IgD-negative memory B cell (primary cell): Measurements from ENCODE around the gene AMBRA1. TPM values are rescaled to one million over a fixed set of nuclear protein-coding genes. Genes with fewer than 3 reads are reported as not detected.
"Not testable (repeated sequence)": the region's sequence is repeated elsewhere in the genome, so short reads cannot be mapped to it uniquely, and the experiment has no call there.

Experiments used
- H3K27ac Mint-ChIP-seq, 3 donors: one replicate each; pipeline ENCODE4 v1.8.0; 2020 to 2022; ENCODE audit warnings: mild to moderate bottlenecking in 3 of 3, mixed read lengths in 3 of 3, moderate library complexity in 1 of 3
- H3K27me3 Mint-ChIP-seq: one replicate; pipeline ENCODE4 v1.8.0; 2021; ENCODE audit warnings: mixed read lengths
- H3K36me3 Mint-ChIP-seq: one replicate; pipeline ENCODE4 v1.8.0; 2020; ENCODE audit warnings: mild to moderate bottlenecking, mixed read lengths
- H3K4me1 Mint-ChIP-seq, 3 donors: one replicate each; pipeline ENCODE4 v1.8.0; 2020 to 2022; ENCODE audit warnings: mixed read lengths in 3 of 3, mild to moderate bottlenecking in 1 of 3
- H3K4me3 Mint-ChIP-seq, 4 donors: one replicate each; pipeline ENCODE4 v1.8.0; 2020 to 2022; ENCODE audit warnings: mild to moderate bottlenecking in 4 of 4, mixed read lengths in 4 of 4, moderate library complexity in 3 of 4
- H3K9me3 Mint-ChIP-seq, 3 donors: one replicate each; pipeline ENCODE4 v1.8.0; 2020 to 2021; ENCODE audit warnings: mixed read lengths in 3 of 3, mild to moderate bottlenecking in 1 of 3
- polyA plus RNA-seq: library from polyadenylated mRNA; unstranded; fragments of 300-500 nt; fragmentation: Illumina TruSeq; gene quantifications from one replicate; pipeline ENCODE4 v1.2.3, GENCODE V29; 2021

AMBRA1 gene
- polyA plus RNA-seq, 1 donor from 2014 or later: 9.1 TPM

- Mint-ChIP-seq H3K9me3 (no peaks in the 10 kb centered on the region), H3K4me1 (no peaks in the 10 kb centered on the region), H3K27ac (no peak overlapping the region), H3K36me3 (no peaks in the 10 kb centered on the region), H3K4me3 (peak overlapping the region; percentile 48 to 51 (median 50)), H3K27me3 (peaks cover 6% of the 10 kb centered on the region)
Observed at GRCh38 chr11:46378811-46379481, 214.9 kb downstream of the AMBRA1 start.

GRCh38 chr11:46378296-46378695, 215.5 kb downstream of the AMBRA1 start:
- no peaks in the 10 kb centered on the region for H3K36me3 Mint-ChIP-seq
- no peaks in the 10 kb centered on the region for H3K4me1 Mint-ChIP-seq
- H3K27me3 Mint-ChIP-seq: peaks cover 4% of the 10 kb centered on the region
- no peaks in the 10 kb centered on the region for H3K9me3 Mint-ChIP-seq
- peak overlapping the region in 3 of 4 donors; percentile 4 to 49 (median 45) for H3K4me3 Mint-ChIP-seq
- no peak overlapping the region for H3K27ac Mint-ChIP-seq

GRCh38 chr11:46377831-46378230, 216.0 kb downstream of the AMBRA1 start:
- Mint-ChIP-seq H3K9me3 (no peaks in the 10 kb centered on the region), H3K36me3 (no peaks in the 10 kb centered on the region), H3K27ac (no peak overlapping the region), H3K4me1 (no peaks in the 10 kb centered on the region), H3K27me3 (peaks cover 4% of the 10 kb centered on the region), H3K4me3 (peak overlapping the region in 2 of 4 donors; percentile 45 to 63)

GRCh38 chr11:46377290-46377689, 216.5 kb downstream of the AMBRA1 start:
- Mint-ChIP-seq H3K4me3 (peak overlapping the region in 2 of 4 donors; percentile 45 to 63), H3K36me3 (no peaks in the 10 kb centered on the region), H3K27ac (no peak overlapping the region), H3K27me3 (peaks cover 4% of the 10 kb centered on the region), H3K4me1 (no peaks in the 10 kb centered on the region), H3K9me3 (no peaks in the 10 kb centered on the region)

- H3K9me3 Mint-ChIP-seq: no peaks in the 10 kb centered on the region
- H3K27me3 Mint-ChIP-seq: no peaks in the 10 kb centered on the region
- H3K4me1 Mint-ChIP-seq: no peaks in the 10 kb centered on the region
- H3K27ac Mint-ChIP-seq: no peak overlapping the region
- no peak overlapping the region for H3K4me3 Mint-ChIP-seq
- no peaks in the 10 kb centered on the region for H3K36me3 Mint-ChIP-seq
Observed at GRCh38 chr11:46376258-46377050, 217.4 kb downstream of the AMBRA1 start.

GRCh38 chr11:46375392-46376101, 218.3 kb downstream of the AMBRA1 start:
- Mint-ChIP-seq H3K27me3 (no peaks in the 10 kb centered on the region), H3K27ac (no peak overlapping the region), H3K36me3 (no peaks in the 10 kb centered on the region), H3K4me3 (no peak overlapping the region), H3K9me3 (no peaks in the 10 kb centered on the region), H3K4me1 (no peaks in the 10 kb centered on the region)

- no peaks in the 10 kb centered on the region for H3K27me3 Mint-ChIP-seq
- peaks cover 0 to 1% (median 0%) of the 10 kb centered on the region in 3 donors for H3K4me1 Mint-ChIP-seq
- no peaks in the 10 kb centered on the region for H3K36me3 Mint-ChIP-seq
- no peak overlapping the region for H3K27ac Mint-ChIP-seq
- no peak overlapping the region for H3K4me3 Mint-ChIP-seq
- no peaks in the 10 kb centered on the region for H3K9me3 Mint-ChIP-seq
Observed at GRCh38 chr11:46374815-46375214, 219.0 kb downstream of the AMBRA1 start.

- H3K36me3 Mint-ChIP-seq: no peaks in the 10 kb centered on the region
- no peak overlapping the region for H3K4me3 Mint-ChIP-seq
- H3K27ac Mint-ChIP-seq: no peak overlapping the region
- no peaks in the 10 kb centered on the region for H3K9me3 Mint-ChIP-seq
- H3K4me1 Mint-ChIP-seq: peaks cover 0 to 4% (median 1%) of the 10 kb centered on the region in 3 donors
- H3K27me3 Mint-ChIP-seq: no peaks in the 10 kb centered on the region
Observed at GRCh38 chr11:46373787-46374740, 219.8 kb downstream of the AMBRA1 start.

- H3K4me3 Mint-ChIP-seq, H3K27ac Mint-ChIP-seq, H3K27me3 Mint-ChIP-seq, H3K36me3 Mint-ChIP-seq, H3K4me1 Mint-ChIP-seq, H3K9me3 Mint-ChIP-seq: not testable (repeated sequence)
Observed at GRCh38 chr11:46372501-46372900, 221.3 kb downstream of the AMBRA1 start.

- H3K9me3 Mint-ChIP-seq: no peaks in the 10 kb centered on the region
- no peak overlapping the region for H3K27ac Mint-ChIP-seq
- H3K4me1 Mint-ChIP-seq: peaks cover 0 to 5% (median 3%) of the 10 kb centered on the region in 3 donors
- no peaks in the 10 kb centered on the region for H3K36me3 Mint-ChIP-seq
- H3K27me3 Mint-ChIP-seq: no peaks in the 10 kb centered on the region
- no peak overlapping the region for H3K4me3 Mint-ChIP-seq
Observed at GRCh38 chr11:46372086-46372485, 221.7 kb downstream of the AMBRA1 start.

- not testable (repeated sequence) for H3K36me3 Mint-ChIP-seq, H3K4me3 Mint-ChIP-seq, H3K27me3 Mint-ChIP-seq, H3K4me1 Mint-ChIP-seq, H3K27ac Mint-ChIP-seq, H3K9me3 Mint-ChIP-seq
Observed at GRCh38 chr11:46371262-46371661, 222.6 kb downstream of the AMBRA1 start.

- peak overlapping the region in 1 of 3 donors; percentile 88 for H3K27ac Mint-ChIP-seq
- H3K4me3 Mint-ChIP-seq: no peak overlapping the region
- H3K36me3 Mint-ChIP-seq: no peaks in the 10 kb centered on the region
- peaks cover 0 to 5% (median 3%) of the 10 kb centered on the region in 3 donors for H3K4me1 Mint-ChIP-seq
- H3K27me3 Mint-ChIP-seq: no peaks in the 10 kb centered on the region
- H3K9me3 Mint-ChIP-seq: no peaks in the 10 kb centered on the region
Observed at GRCh38 chr11:46370253-46370652, 223.6 kb downstream of the AMBRA1 start.

GRCh38 chr11:46369458-46370152, 224.2 kb downstream of the AMBRA1 start:
- Mint-ChIP-seq H3K4me3 (no peak overlapping the region), H3K9me3 (no peaks in the 10 kb centered on the region), H3K4me1 (peaks cover 0 to 5% (median 3%) of the 10 kb centered on the region in 3 donors), H3K27me3 (no peaks in the 10 kb centered on the region), H3K27ac (peak overlapping the region in 1 of 3 donors; percentile 39), H3K36me3 (no peaks in the 10 kb centered on the region)

- Mint-ChIP-seq H3K27ac (no peak overlapping the region), H3K4me3 (no peak overlapping the region), H3K9me3 (no peaks in the 10 kb centered on the region), H3K4me1 (peaks cover 0 to 5% (median 3%) of the 10 kb centered on the region in 3 donors), H3K27me3 (no peaks in the 10 kb centered on the region), H3K36me3 (no peaks in the 10 kb centered on the region)
Observed at GRCh38 chr11:46367916-46368267, 225.9 kb downstream of the AMBRA1 start.
